ENCODE results near the gene CRCP. TPM values are rescaled to one million over a fixed set of nuclear protein-coding genes. Genes with fewer than 3 reads are reported as not detected.
"Not testable (repeated sequence)": the region's sequence is repeated elsewhere in the genome, so short reads cannot be mapped to it uniquely, and the experiment has no call there.

The CRCP gene
- total RNA-seq, 1 experiment from 2014 or later: 25.8 TPM

DNA sequence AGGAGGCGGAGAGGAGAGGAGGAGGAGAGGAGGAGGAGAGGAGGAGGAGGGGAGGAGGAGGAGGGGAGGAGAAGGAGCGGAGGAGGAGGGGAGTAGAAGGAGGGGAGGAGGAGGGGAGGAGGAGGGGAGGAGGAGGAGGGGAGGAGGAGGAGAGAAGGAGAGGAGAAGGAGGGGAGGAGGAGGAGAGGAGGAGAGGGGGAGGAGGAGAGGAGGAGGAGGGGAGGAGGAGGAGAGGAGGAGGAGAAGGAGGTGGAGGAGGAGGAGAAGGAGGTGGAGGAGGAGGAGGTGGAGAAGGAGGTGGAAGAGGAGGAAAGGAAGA is 15.5 kb upstream of the CRCP start:
- Histone ChIP-seq H3K36me3 (replicated peaks; ENCODE audit: control insufficient read depth, insufficient read depth, low read length) (no peaks in the 10 kb centered on the region), H3K27me3 (ENCODE audit: control insufficient read depth, insufficient read depth, low read length) (no peaks in the 10 kb centered on the region), H3K4me3 (ENCODE audit: insufficient read depth, low read depth, low read length) (no peak overlapping the region)
- DNase-seq: no peak

DNA sequence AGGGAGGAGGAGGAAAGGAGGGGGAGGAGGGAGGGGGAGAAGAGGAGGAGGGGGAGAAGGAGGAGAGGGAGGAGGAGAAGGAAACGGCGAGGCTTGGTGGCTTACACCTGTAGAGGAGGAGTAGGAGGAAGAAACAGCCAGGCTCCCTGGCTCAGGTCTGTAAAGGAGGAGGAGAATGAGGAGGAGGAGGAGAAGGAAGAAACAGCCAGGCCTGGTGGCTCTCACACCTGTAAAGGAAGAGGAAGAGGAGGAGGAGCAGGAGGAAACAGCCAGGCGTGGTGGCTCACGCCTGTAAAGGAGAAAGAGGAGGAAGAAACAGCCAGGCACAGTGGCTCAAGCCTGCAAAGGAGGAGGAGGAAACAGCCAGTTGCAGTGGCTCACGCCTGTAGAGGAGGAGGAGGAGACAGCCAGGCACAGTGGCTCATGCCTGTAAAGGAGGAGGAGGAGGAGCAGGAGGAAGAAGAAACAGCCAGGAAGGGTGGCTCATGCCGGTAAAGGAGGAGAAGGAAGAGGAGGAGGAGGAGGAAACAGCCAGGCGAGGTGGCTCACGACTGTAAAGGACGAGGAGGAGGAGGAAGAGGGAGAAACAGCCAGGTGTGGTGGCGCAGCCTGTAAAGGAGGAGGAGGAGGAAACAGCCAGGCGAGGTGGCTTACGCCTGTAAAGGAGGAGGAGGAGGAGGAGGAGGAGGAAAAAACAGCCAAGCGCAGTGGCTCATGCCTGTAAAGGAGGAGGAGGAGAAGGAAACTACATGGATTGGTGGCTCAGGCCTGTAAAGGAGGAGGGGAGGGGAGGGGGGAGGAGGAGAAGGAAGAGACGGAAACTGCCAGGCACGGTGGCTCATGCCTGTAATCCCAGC is 14.9 kb upstream of the CRCP start:
- DNase-seq: peak; percentile 63
- Histone ChIP-seq H3K36me3 (replicated peaks; ENCODE audit: control insufficient read depth, insufficient read depth, low read length) (no peaks in the 10 kb centered on the region), H3K4me3 (ENCODE audit: insufficient read depth, low read depth, low read length) (peak overlapping the region; percentile 14; the same call in 1 of the 2 replicates), H3K27me3 (ENCODE audit: control insufficient read depth, insufficient read depth, low read length) (no peaks in the 10 kb centered on the region)

DNA sequence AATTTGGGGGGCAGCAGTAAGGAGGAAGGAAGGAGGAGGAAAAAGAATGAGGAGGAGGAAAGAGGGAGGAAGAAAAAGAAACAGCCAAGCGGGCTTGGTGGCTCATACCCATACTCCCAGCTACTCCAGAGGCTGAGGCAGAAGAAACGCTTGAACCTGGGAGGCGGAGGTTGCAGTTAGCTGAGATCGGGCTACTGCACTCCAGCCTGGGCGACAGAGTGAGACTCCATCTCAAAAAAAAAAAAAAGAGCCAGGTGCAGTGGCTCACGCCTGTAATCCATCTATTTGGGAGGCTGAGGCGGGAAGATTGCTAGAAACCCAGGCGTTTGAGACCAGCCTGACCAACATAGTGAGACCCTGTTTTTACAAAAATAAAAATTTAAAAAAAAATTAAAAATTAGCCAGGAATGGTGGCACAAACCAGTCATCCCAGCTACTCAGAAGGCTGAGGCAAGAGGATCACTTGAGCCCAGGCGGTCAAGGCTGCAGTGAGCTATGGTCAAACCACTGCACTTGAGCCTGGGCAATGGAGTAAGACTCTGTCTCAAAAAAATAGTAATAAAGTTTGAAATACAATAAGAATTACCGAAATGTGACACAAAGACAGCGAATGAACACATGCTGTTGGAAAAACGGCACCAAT is 14.1 kb upstream of the CRCP start:
- DNase-seq: no peak
- H3K36me3 ChIP-seq (replicated peaks; ENCODE audit: control insufficient read depth, insufficient read depth, low read length): no peaks in the 10 kb centered on the region
- H3K4me3 ChIP-seq (ENCODE audit: insufficient read depth, low read depth, low read length): 0 out of 2 replicates have a peak overlapping the region, but pooled peaks have one; percentile 14
- H3K27me3 ChIP-seq (ENCODE audit: control insufficient read depth, insufficient read depth, low read length): no peaks in the 10 kb centered on the region

GRCh38 chr7:66102168-66102567 is 12.5 kb upstream of the CRCP start:
- not testable (repeated sequence) for DNase-seq; H3K36me3 ChIP-seq (replicated peaks; ENCODE audit: control insufficient read depth, insufficient read depth, low read length); H3K27me3 ChIP-seq (ENCODE audit: control insufficient read depth, insufficient read depth, low read length); H3K4me3 ChIP-seq (ENCODE audit: insufficient read depth, low read depth, low read length)

DNA sequence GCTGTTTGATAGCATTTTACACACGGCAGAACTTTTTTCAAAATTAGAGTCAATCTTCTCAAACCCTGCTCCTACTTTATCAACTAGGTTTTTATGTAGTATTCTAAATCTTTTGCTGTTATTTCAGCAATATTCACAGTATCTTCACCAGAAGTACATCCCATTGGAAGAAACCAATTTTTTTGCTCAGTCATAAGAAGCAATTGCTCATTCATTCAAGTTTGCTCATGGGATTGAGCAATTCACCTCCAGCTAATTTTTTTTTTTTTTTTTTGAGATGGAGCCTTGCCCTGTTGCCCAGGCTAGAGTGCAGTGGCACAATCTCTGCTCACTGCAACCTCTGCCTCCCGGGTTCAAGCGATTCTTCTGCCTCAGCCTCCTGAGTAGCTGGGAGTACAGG is 10.7 kb upstream of the CRCP start:
- not testable (repeated sequence) for DNase-seq; H3K27me3 ChIP-seq (ENCODE audit: control insufficient read depth, insufficient read depth, low read length); H3K36me3 ChIP-seq (replicated peaks; ENCODE audit: control insufficient read depth, insufficient read depth, low read length); H3K4me3 ChIP-seq (ENCODE audit: insufficient read depth, low read depth, low read length)

DNA sequence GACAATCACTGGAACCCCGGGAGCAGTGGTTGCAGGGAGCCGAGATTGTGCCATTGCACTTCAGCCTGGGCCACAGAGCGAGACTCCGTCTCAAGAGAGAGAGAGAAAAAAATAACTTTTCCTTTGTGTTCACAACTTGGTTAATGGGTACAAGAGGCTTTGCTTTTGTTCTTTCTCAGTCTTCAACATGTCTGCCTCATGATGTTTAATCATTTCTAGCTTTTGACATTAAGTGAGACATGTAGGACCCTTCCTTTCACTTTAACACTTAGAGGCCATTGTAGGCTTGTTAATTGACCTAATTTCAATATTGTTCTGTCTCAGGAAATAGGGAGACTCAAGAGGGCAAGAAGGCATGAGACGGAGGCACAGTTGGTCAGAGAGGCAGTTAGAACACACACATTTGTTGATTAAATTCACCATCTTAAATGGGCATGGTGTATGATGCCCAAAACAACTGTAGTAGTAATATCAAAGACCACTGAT is 9.3 kb upstream of the CRCP start:
- no peak for DNase-seq
- no peak overlapping the region for H3K4me3 ChIP-seq (ENCODE audit: insufficient read depth, low read depth, low read length)
- no peaks in the 10 kb centered on the region for H3K36me3 ChIP-seq (replicated peaks; ENCODE audit: control insufficient read depth, insufficient read depth, low read length)
- no peaks in the 10 kb centered on the region for H3K27me3 ChIP-seq (ENCODE audit: control insufficient read depth, insufficient read depth, low read length)

GRCh38 chr7:66108410-66108809 is 6.2 kb upstream of the CRCP start:
- not testable (repeated sequence) for DNase-seq; H3K36me3 ChIP-seq (replicated peaks; ENCODE audit: control insufficient read depth, insufficient read depth, low read length); H3K4me3 ChIP-seq (ENCODE audit: insufficient read depth, low read depth, low read length); H3K27me3 ChIP-seq (ENCODE audit: control insufficient read depth, insufficient read depth, low read length)

- DNase-seq: no peak
- H3K27me3 ChIP-seq (ENCODE audit: control insufficient read depth, insufficient read depth, low read length): no peaks in the 10 kb centered on the region
- no peak overlapping the region for H3K4me3 ChIP-seq (ENCODE audit: insufficient read depth, low read depth, low read length)
- H3K36me3 ChIP-seq (replicated peaks; ENCODE audit: control insufficient read depth, insufficient read depth, low read length): no peaks in the 10 kb centered on the region
Observed at GRCh38 chr7:66110856-66111255, 3.8 kb upstream of the CRCP start.

DNA sequence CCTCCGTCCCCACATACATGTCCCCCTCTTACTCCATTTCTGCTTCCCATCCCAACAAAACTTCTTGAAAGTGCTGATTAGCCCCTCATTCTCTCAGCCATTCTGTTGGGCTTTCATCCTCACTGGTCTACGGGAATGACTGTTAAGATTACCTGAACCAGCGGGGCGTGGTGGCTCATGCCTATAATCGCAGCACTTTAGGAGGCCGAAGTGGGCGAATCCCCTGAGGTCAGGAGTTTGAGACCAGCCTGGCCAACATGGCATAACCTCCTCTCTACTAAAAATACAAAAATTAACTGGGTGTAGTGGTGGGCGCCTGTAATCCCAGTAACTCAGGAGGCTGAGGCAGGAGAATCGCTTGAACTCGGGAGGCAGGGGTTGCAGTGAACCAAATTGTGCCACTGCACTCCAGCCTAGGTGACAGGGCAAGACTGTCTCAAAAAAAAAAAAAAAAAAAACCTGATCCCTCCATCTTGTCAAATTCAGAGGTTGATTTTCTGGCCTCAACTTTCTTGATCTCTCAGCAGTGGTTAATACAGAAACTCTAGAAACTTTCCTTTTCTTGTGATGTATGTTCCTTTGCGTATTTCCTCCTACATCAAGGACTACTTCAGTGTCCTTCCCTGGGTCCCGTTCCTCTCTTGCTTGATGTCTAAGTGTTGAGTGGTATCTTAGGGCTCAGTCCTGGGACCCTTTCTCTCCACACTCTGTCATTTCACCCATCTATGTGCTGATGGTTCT is 2.2 kb downstream of the CRCP start:
- not testable (repeated sequence) for H3K36me3 ChIP-seq (replicated peaks; ENCODE audit: control insufficient read depth, insufficient read depth, low read length); H3K27me3 ChIP-seq (ENCODE audit: control insufficient read depth, insufficient read depth, low read length); DNase-seq; H3K4me3 ChIP-seq (ENCODE audit: insufficient read depth, low read depth, low read length)

DNA sequence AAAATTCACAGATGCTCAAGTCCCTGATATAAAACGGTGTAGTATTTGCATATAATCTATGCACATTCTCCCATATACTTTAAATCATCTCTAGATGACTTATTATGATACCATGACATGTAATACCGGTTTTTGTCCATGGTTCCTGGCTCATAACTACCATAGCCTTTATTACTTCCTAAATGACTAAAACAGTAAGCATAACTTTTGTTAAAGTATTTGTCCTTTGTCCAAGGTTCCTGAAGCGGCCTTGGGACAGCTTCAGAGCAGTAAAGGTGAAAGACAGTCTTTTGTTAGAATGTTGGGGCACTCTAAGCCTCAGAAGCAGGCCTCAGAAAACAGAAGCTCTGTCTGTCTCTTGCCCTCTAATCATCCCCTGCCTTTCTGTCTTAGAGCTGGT is 4.0 kb downstream of the CRCP start:
- no peak for DNase-seq
- no peaks in the 10 kb centered on the region for H3K27me3 ChIP-seq (ENCODE audit: control insufficient read depth, insufficient read depth, low read length)
- no peak overlapping the region for H3K4me3 ChIP-seq (ENCODE audit: insufficient read depth, low read depth, low read length)

GRCh38 chr7:66119245-66119850 is 4.7 kb downstream of the CRCP start:
- H3K36me3 ChIP-seq (replicated peaks; ENCODE audit: control insufficient read depth, insufficient read depth, low read length): no peaks in the 10 kb centered on the region
- no peak for DNase-seq
- no peaks in the 10 kb centered on the region for H3K27me3 ChIP-seq (ENCODE audit: control insufficient read depth, insufficient read depth, low read length)
- H3K4me3 ChIP-seq (ENCODE audit: insufficient read depth, low read depth, low read length): no peak overlapping the region

More for the DNA sequence above, 4.0 kb downstream of the CRCP start:
- H3K36me3 ChIP-seq (replicated peaks; ENCODE audit: control insufficient read depth, insufficient read depth, low read length): no peaks in the 10 kb centered on the region

DNA sequence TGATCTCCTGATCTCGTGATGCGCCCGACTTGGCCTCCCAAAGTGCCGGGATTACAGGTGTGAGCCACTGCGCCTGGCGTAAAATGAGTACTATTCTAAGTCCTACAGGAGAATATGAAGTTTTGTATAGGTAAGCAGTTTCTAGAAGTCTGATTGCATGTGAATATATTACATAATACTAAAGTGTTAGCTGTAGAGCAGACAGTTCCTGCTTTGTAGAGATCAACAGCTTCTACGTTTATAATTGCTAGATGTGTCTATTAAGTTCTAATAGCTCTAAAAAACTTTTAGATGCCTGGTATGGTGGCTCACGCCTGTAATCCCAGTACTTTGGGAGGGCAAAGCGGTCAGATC is 8.5 kb downstream of the CRCP start:
- no peak overlapping the region for H3K4me3 ChIP-seq (ENCODE audit: insufficient read depth, low read depth, low read length)
- H3K36me3 ChIP-seq (replicated peaks; ENCODE audit: control insufficient read depth, insufficient read depth, low read length): no peaks in the 10 kb centered on the region
- no peak for DNase-seq
- H3K27me3 ChIP-seq (ENCODE audit: control insufficient read depth, insufficient read depth, low read length): no peaks in the 10 kb centered on the region

DNA sequence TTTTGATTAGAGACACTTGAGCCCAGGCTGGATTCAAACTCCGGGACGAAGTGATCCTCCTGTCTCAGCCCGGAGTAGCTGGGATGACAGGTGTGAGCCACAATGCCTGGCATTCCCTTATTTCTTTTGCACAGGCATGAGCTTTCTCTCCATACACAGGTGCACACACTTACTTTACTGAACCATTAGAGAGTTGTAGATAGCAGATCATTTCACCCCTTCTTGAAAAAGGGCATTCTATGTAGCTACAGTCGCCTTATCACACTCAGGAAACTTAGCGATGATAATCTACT is 9.9 kb downstream of the CRCP start:
- not testable (repeated sequence) for H3K4me3 ChIP-seq (ENCODE audit: insufficient read depth, low read depth, low read length); H3K36me3 ChIP-seq (replicated peaks; ENCODE audit: control insufficient read depth, insufficient read depth, low read length); DNase-seq; H3K27me3 ChIP-seq (ENCODE audit: control insufficient read depth, insufficient read depth, low read length)

- DNase-seq: no peak
- Histone ChIP-seq H3K36me3 (replicated peaks; ENCODE audit: control insufficient read depth, insufficient read depth, low read length) (no peaks in the 10 kb centered on the region), H3K27me3 (ENCODE audit: control insufficient read depth, insufficient read depth, low read length) (no peaks in the 10 kb centered on the region), H3K4me3 (ENCODE audit: insufficient read depth, low read depth, low read length) (no peak overlapping the region)
Observed at GRCh38 chr7:66125052-66125694, 10.5 kb downstream of the CRCP start.

Measured in H7 (cell line).